HG02678 (cell line): ENCODE data around the gene ADAMTSL1.

Experiments used
- ATAC-seq: cut with Tn5 transposase; IDR thresholded peaks from one replicate; pipeline ENCODE4 v1.9.1; 2021; ENCODE audit warnings: mild to moderate bottlenecking, moderate library complexity; ENCODE audit not compliant: unreplicated experiment

ADAMTSL1 gene

GRCh38 chr9:18604767-18605730, 131.1 kb downstream of the ADAMTSL1 start:
- no peak for ATAC-seq

DNA sequence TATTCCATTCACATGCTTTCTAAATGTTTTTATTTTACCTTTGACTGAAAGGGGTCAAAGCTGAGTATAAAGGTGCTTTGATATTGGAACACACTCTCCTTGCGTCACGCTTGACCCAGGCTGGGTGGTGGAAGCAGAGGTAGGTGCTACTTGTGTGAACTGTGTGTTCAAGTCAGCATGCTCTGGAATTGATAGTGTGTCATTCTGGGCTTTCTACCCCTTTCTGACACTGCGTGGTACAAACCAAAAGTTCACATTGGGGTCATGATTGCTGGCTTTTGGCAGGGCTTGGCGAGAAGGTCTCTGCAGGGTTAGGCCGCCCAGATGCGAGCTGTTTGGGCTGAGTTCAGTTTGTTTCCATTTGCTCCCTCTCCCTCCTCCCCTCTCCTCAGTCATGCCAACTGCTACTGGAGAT, 131.8 kb downstream of the ADAMTSL1 start:
- no peak for ATAC-seq

- no peak for ATAC-seq
Observed at GRCh38 chr9:18606281-18606680, 132.3 kb downstream of the ADAMTSL1 start.

DNA sequence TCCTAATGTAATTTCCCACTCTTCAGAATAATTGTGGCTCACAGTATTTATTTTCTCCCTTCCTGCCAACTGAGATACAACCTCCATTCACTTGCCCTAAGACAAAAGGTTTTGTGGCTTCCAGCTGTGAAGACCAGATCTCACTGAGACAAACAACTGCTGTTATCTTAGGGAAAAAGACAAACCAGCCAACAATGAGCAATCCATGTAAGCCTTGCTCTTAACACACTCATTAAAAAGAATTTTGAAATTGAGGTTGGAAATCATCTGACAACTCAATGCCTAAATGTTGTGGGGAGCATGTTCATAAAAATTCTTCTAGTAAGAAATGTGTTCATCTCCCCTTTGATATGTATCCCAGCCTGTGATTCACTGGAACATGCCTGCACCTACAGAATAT, 132.9 kb downstream of the ADAMTSL1 start:
- no peak for ATAC-seq

GRCh38 chr9:18608371-18608770, 134.4 kb downstream of the ADAMTSL1 start:
- ATAC-seq: no peak

- ATAC-seq: no peak
Observed at GRCh38 chr9:18610956-18611355, 137.0 kb downstream of the ADAMTSL1 start.

GRCh38 chr9:18611971-18612370, 138.0 kb downstream of the ADAMTSL1 start:
- no peak for ATAC-seq

DNA sequence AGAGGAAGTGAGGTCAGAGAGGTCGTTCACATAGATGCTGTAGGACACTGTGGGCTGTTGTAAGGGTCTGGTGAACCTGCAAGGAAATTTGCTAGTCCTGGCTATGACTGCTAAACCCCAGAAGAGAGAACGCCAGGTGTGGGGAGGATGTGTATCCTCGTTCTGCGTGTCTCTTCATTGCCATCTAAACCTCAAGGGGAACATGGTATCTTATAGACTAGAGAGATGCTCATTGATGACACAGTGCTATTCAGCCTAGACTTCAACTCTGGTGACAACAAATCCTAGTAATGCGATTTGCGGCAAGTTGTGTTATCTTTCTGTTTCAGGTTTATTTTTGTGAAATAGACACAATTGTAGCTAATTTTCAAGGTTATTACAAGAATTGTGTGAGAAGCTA, 140.2 kb downstream of the ADAMTSL1 start:
- no peak for ATAC-seq

- no peak for ATAC-seq
Observed at GRCh38 chr9:18614651-18615050, 140.7 kb downstream of the ADAMTSL1 start.

GRCh38 chr9:18616976-18617375, 143.0 kb downstream of the ADAMTSL1 start:
- no peak for ATAC-seq

- no peak for ATAC-seq
Observed at GRCh38 chr9:18617759-18618158, 143.8 kb downstream of the ADAMTSL1 start.

- no peak for ATAC-seq
Observed at GRCh38 chr9:18618862-18619261, 144.9 kb downstream of the ADAMTSL1 start.

- no peak for ATAC-seq
Observed at GRCh38 chr9:18622186-18622836, 148.4 kb downstream of the ADAMTSL1 start.

DNA sequence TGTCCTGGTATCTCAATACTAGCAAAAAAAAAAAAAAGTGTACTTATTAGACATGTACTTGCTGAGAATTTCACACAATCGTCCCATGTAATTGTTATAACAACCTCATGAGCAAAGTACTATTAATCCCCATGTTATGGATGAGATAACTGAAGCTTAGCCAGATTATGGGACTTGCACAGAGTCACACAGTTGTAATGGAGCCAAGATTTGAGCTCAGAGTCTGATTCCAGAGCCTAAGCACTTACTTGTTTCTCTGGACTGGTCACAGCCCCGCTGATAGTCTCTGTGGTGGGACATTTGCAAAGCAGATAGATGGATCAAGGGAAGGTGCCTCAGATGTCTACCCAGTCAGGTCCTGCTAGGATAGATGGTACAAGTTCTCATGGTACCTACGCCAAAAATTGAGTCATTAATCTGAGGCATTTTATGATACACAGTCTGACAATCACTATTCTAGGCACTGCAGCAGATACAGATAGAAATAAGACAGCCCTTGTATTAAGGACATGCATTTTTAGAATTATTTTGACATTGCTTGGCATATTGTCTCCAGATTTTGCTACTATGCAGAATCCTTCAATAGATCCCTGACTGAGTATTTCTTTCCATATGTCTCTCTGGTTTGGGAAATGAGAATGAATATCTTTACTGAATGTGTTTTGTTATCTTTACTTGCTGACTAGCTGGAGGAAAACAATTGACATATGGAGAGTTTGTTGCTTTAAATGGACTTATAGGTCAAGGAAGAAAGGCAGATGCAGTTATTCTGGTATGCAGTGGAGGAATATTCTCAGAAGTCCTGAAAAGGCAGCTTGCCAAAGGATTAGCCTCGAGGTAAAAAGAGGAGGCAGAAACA, 149.5 kb downstream of the ADAMTSL1 start:
- no peak for ATAC-seq

DNA sequence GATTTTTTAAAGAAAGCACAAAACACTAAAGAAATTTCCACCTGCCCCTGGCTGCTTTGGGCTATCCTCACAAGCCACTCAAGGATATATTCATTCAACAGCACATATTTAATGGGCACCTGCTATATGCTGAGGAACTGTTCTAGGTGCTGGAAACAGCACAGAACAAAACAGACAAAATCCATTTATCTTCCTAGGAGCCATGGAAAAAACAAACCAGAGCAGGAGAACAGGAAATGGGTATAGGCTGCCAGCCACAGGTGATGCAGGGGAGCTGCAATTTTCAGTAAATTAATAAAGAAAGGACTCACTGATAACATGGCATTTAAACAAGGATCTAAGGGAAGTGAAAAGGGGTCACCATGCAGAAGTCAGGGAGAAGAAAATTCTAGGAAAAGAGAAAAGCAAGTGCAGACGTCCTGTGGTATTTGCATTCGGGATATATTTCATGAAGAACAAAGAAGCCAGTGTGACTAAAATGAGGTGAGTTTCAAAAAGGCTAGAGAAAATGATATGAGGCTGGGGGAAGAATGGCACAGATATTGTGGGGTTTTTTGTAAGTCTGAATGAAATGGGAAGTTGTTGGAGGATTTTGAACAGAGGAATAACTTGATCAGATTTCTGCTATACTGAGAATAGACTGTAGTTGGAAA, 152.2 kb downstream of the ADAMTSL1 start:
- no peak for ATAC-seq

DNA sequence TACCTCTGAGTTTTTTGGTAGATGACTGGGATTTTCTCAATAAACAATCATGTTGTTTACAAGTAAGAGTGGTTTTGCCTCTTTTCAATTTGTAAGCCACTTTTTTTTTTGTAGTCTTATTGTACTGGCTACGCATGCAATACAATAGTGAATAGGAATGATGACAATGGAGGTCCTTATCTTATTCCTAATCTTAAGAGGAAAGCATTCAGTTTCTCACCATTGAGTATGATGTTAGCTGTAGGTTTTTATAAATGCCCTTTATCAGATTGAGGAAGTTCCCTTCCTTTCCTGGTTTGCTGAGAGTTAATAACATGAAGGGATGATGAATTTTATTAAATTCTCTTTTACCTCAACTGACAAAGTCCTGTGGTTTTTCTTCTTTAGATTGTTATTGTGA, 155.2 kb downstream of the ADAMTSL1 start:
- ATAC-seq: no peak

- ATAC-seq: no peak
Observed at GRCh38 chr9:18632632-18633403, 158.9 kb downstream of the ADAMTSL1 start.

GRCh38 chr9:18636781-18637180, 162.8 kb downstream of the ADAMTSL1 start:
- no peak for ATAC-seq

- no peak for ATAC-seq
Observed at GRCh38 chr9:18638371-18639249, 164.7 kb downstream of the ADAMTSL1 start.
